Measurements from ENCODE around the gene SCN1A. TPM values are rescaled to one million over a fixed set of nuclear protein-coding genes. Genes with fewer than 3 reads are reported as not detected.

SCN1A gene
- total and polyA plus RNA-seq, 2 experiments from 2014 or later: 0.08 TPM; not detected in 1

- H3K27ac ChIP-seq: no peak overlapping the region
- peaks cover 47% of the 10 kb centered on the region for H3K79me2 ChIP-seq (ENCODE audit: insufficient read depth)
- H3K9ac ChIP-seq: no peak overlapping the region
- no peak overlapping the region for H3K4me2 ChIP-seq (ENCODE audit: unreplicated experiment)
- no peaks in the 10 kb centered on the region for H4K20me1 ChIP-seq (ENCODE audit: insufficient read depth)
- peaks cover 11% of the 10 kb centered on the region; the same call in 1 of the 2 replicates for H3K36me3 ChIP-seq (ENCODE audit: low read depth)
- peaks cover 14% of the 10 kb centered on the region; the same call in 1 of the 2 replicates for H3F3A ChIP-seq (ENCODE audit: insufficient read depth)
- no peaks in the 10 kb centered on the region for H3K9me3 ChIP-seq (ENCODE audit: low read depth)
- H3K9me2 ChIP-seq (ENCODE audit: insufficient read depth): no peaks in the 10 kb centered on the region
- WGBS, 2 experiments (ENCODE audit: low coverage in 1 of 2, low lambda C conversion rate in 2 of 2, missing lambda C conversion rate in 2 of 2): 92 to 95% methylated on average over 3 of the region's 3 CpGs
- no peaks in the 10 kb centered on the region for H3K27me3 ChIP-seq (replicated peaks; ENCODE audit: insufficient read depth)
- TF ChIP-seq EZH2 (IDR thresholded peaks at IDR 0.05; ENCODE audit: insufficient read depth, poor library complexity, severe bottlenecking) (no peak), EZH2phosphoT487 (IDR thresholded peaks at IDR 0.05; ENCODE audit: insufficient read depth, low read depth) (no peak)
- no peak for DNase-seq
- in situ Hi-C loops (cut with MboI): loop anchor here (10.0 kb wide), 1 partner anchor 174 kb away; the partner anchor contains the start of gene SCN1A
- peaks cover 8% of the 10 kb centered on the region for H3K4me1 ChIP-seq (ENCODE audit: insufficient read depth)
- H3K4me3 ChIP-seq: no peak overlapping the region
- no peak overlapping the region for H2AFZ ChIP-seq
These were observed 177.4 kb downstream of the SCN1A start for GRCh38 chr2:165950438-165950837.

- Histone ChIP-seq H4K20me1 (ENCODE audit: insufficient read depth) (no peaks in the 10 kb centered on the region), H3K4me2 (ENCODE audit: unreplicated experiment) (no peak overlapping the region), H3K9me3 (ENCODE audit: low read depth) (no peaks in the 10 kb centered on the region), H3K79me2 (ENCODE audit: insufficient read depth) (0 out of 2 replicates have a peak, but pooled peaks cover 7% of the 10 kb centered on the region), H3K27me3 (replicated peaks; ENCODE audit: insufficient read depth) (no peaks in the 10 kb centered on the region), H3K9me2 (ENCODE audit: insufficient read depth) (no peaks in the 10 kb centered on the region), H3K4me3 (no peak overlapping the region), H2AFZ (no peak overlapping the region), H3K9ac (no peak overlapping the region), H3K27ac (no peak overlapping the region), H3K36me3 (ENCODE audit: low read depth) (peaks cover 52% of the 10 kb centered on the region), H3K4me1 (ENCODE audit: insufficient read depth) (no peaks in the 10 kb centered on the region), H3F3A (ENCODE audit: insufficient read depth) (no peaks in the 10 kb centered on the region; the same call in 1 of the 2 replicates)
- DNase-seq: no peak
- TF ChIP-seq EZH2phosphoT487 (IDR thresholded peaks at IDR 0.05; ENCODE audit: insufficient read depth, low read depth): no peak
- TF ChIP-seq EZH2 (IDR thresholded peaks at IDR 0.05; ENCODE audit: insufficient read depth, poor library complexity, severe bottlenecking): no peak
- WGBS, 2 experiments (ENCODE audit: low coverage in 1 of 2, low lambda C conversion rate in 2 of 2, missing lambda C conversion rate in 2 of 2): 92 to 99% methylated on average over 1 of the region's 1 CpG
- in situ Hi-C loops (cut with MboI): no loop called here
These were observed 186.0 kb downstream of the SCN1A start for GRCh38 chr2:165941827-165942226.

- no peaks in the 10 kb centered on the region for H4K20me1 ChIP-seq (ENCODE audit: insufficient read depth)
These were observed 189.6 kb downstream of the SCN1A start for GRCh38 chr2:165938237-165938636.

More at GRCh38 chr2:165938237-165938636, 189.6 kb downstream of the SCN1A start:
- TF ChIP-seq EZH2 (IDR thresholded peaks at IDR 0.05; ENCODE audit: insufficient read depth, poor library complexity, severe bottlenecking) (no peak), EZH2phosphoT487 (IDR thresholded peaks at IDR 0.05; ENCODE audit: insufficient read depth, low read depth) (no peak)
- no peaks in the 10 kb centered on the region; the same call in 1 of the 2 replicates for H3F3A ChIP-seq (ENCODE audit: insufficient read depth)
- in situ Hi-C loops (cut with MboI): no loop called here
- no peak overlapping the region for H3K9ac ChIP-seq
- H2AFZ ChIP-seq: no peak overlapping the region
- 94 to 100% methylated on average over 1 of the region's 1 CpG for WGBS, 2 experiments (ENCODE audit: low coverage in 1 of 2, low lambda C conversion rate in 2 of 2, missing lambda C conversion rate in 2 of 2)
- peaks cover 48% of the 10 kb centered on the region for H3K36me3 ChIP-seq (ENCODE audit: low read depth)
- H3K4me1 ChIP-seq (ENCODE audit: insufficient read depth): no peaks in the 10 kb centered on the region
- DNase-seq: no peak
- no peaks in the 10 kb centered on the region for H3K9me2 ChIP-seq (ENCODE audit: insufficient read depth)
- H3K79me2 ChIP-seq (ENCODE audit: insufficient read depth): 0 out of 2 replicates have a peak, but pooled peaks cover 7% of the 10 kb centered on the region
- no peak overlapping the region for H3K4me2 ChIP-seq (ENCODE audit: unreplicated experiment)
- H3K4me3 ChIP-seq: no peak overlapping the region
- no peaks in the 10 kb centered on the region for H3K9me3 ChIP-seq (ENCODE audit: low read depth)
- no peak overlapping the region for H3K27ac ChIP-seq
- H3K27me3 ChIP-seq (replicated peaks; ENCODE audit: insufficient read depth): no peaks in the 10 kb centered on the region

Small RNA genes within 50 kb of the gene (small RNA-seq; reads per million reads assigned to genes)
- gene RF00019 (ENCODE audit: low read depth, low replicate concordance): not detected

Other genes with a start within 250 kb of the SCN1A start
- gene TTC21B, start 174.2 kb downstream of the SCN1A start, total RNA-seq (2014; rRNA removed; shearing (Covaris generic)): 14.9 and 15.3 TPM in 2 replicates
- gene TTC21B, start 174.2 kb downstream of the SCN1A start, polyA plus RNA-seq (2016; fragmentation: Nextera tagmentation; extraction: Ambion mirVana): 6.6 and 7.6 TPM in 2 replicates
- 8.3 and 17.6 TPM in 2 replicates for gene SCN9A, start 247.9 kb upstream of the SCN1A start, total RNA-seq (2014; rRNA removed; shearing (Covaris generic))
- 6.1 and 7.2 TPM in 2 replicates for gene SCN9A, start 247.9 kb upstream of the SCN1A start, polyA plus RNA-seq (2016; fragmentation: Nextera tagmentation; extraction: Ambion mirVana)